ENCODE data around the gene TMEM190.

Gene TMEM190

DNA sequence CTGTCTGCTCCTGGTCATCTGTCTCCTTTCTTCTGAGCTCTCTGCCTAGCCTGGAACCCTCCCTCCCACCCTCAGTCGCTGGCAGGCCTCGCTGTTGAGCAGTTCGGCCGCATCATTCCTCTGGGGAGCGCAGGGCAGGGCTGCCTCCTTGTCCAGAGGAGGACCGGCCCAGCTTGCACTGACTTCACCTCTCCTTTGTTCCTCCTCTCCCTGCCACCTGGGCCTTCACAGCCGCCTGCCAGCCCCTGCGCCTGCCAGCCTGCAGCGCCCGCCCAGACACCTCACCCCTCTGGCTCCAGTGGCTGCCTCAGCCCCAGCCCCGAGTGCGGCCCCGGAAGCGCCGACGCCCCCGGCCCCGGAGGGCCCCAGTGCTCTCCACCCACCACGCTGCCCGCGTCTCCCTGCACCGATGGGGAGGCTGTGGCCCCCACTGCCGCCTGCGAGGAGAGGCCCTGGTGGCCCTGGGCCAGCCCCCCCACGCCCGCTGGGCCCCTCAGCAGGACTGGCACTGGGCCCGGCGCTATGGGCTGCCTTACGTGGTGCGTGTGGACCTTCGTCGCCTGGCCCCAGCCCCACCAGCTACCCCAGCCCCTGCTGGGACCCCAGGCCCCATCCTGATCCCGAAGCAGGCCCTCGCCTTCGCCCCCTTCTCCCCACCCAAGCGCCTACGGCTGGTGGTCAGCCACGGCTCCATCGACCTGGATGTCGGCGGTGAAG is 29.7 kb upstream of the TMEM190 start:
- Histone ChIP-seq H3K27ac (no peak overlapping the region), H2AFZ (ENCODE audit: low read depth) (no peak overlapping the region), H3K4me1 (ENCODE audit: low read depth, poor library complexity, severe bottlenecking) (no peaks in the 10 kb centered on the region), H3K9ac (no peak overlapping the region), H4K20me1 (ENCODE audit: insufficient read depth) (no peaks in the 10 kb centered on the region), H3K36me3 (ENCODE audit: insufficient read depth) (no peaks in the 10 kb centered on the region), H3K79me2 (ENCODE audit: insufficient read depth, low read depth) (no peaks in the 10 kb centered on the region), H3K27me3 (ENCODE audit: insufficient read depth, low read depth) (peaks cover 8% of the 10 kb centered on the region; the same call in 1 of the 2 replicates), H3K4me3 (IDR thresholded peaks at IDR 0.05; ENCODE audit: insufficient read depth, low read depth, low read length) (no peak overlapping the region), H3K4me2 (no peak overlapping the region)
- TF ChIP-seq, protein P1, sequence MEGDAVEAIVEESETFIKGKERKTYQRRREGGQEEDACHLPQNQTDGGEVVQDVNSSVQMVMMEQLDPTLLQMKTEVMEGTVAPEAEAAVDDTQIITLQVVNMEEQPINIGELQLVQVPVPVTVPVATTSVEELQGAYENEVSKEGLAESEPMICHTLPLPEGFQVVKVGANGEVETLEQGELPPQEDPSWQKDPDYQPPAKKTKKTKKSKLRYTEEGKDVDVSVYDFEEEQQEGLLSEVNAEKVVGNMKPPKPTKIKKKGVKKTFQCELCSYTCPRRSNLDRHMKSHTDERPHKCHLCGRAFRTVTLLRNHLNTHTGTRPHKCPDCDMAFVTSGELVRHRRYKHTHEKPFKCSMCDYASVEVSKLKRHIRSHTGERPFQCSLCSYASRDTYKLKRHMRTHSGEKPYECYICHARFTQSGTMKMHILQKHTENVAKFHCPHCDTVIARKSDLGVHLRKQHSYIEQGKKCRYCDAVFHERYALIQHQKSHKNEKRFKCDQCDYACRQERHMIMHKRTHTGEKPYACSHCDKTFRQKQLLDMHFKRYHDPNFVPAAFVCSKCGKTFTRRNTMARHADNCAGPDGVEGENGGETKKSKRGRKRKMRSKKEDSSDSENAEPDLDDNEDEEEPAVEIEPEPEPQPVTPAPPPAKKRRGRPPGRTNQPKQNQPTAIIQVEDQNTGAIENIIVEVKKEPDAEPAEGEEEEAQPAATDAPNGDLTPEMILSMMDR (conservative IDR thresholded peaks at IDR 0.05; ENCODE audit: low read depth, low read length), result no peak

DNA sequence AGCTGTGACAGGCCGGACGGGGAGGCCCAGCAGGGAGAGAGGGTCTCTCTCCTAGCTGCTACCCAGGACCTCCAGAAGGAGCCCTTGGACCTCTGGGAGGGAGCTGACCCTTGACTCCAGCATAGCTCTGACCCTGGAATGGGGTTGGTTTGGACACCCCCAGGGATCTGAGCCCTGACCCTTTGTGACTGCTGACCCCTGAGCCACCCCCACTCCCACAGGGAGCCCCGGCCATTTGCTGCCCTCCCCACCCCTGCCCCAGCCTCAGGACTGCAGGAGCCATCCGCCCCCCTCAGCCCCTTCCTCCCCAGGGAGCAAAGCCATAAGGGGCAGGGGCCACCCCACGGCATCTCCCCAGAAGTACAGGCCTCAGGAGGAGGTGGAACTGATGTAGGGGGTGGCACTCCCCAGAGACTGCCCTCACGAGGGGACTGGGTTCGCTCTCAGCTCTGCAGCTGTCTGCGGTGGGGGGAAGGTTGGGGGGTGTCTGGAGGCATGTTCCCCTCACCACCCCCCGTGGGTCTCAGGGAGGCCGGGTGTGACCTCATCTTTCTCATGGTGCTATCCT is 29.1 kb upstream of the TMEM190 start:
- Histone ChIP-seq H3K4me1 (ENCODE audit: low read depth, poor library complexity, severe bottlenecking) (no peaks in the 10 kb centered on the region), H3K27ac (no peak overlapping the region)

DNA sequence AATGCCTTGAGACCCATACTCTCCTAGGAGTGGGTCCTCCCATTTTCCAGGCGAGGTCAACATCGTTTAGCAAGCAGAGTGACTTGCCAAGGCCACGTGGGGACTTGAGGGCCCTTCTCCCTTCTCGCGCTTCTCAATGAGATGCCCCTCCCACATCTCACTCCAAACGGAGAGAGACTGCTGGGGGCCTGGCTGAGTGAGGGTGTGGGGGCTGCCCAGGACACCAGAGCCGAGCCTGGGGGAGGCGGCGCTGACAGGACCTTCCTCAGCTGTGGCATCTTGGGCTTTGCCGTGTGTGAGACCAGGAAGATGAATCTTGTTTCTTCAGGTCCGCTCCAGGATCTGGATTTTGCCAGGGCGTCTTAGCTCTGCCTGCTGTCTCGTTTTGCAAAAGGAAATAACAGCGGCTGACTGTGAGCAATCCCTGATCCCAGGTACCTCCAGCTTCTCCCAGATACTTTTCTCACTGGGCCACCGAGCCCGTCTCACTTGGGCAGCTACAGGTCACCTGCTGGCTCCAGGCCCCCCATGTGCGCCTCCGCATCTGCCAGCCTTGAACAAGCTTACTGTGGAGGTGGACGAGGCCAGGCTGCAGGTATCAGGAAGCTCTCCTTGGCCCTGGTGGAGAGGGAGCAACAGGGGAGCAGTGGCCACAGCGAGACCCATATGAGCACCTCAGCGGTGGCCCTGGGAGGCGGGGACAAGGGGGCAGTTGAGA is 28.1 kb upstream of the TMEM190 start:
- Histone ChIP-seq H3K36me3 (ENCODE audit: insufficient read depth) (no peaks in the 10 kb centered on the region), H4K20me1 (ENCODE audit: insufficient read depth) (no peaks in the 10 kb centered on the region), H3K79me2 (ENCODE audit: insufficient read depth, low read depth) (no peaks in the 10 kb centered on the region), H2AFZ (ENCODE audit: low read depth) (no peak overlapping the region), H3K9ac (no peak overlapping the region), H3K27ac (no peak overlapping the region), H3K4me1 (ENCODE audit: low read depth, poor library complexity, severe bottlenecking) (no peaks in the 10 kb centered on the region), H3K4me2 (no peak overlapping the region), H3K27me3 (ENCODE audit: insufficient read depth, low read depth) (peaks cover 24% of the 10 kb centered on the region), H3K4me3 (IDR thresholded peaks at IDR 0.05; ENCODE audit: insufficient read depth, low read depth, low read length) (no peak overlapping the region)
- TF ChIP-seq, protein P1 (conservative IDR thresholded peaks at IDR 0.05; ENCODE audit: low read depth, low read length), result no peak

More for the DNA sequence above, 29.1 kb upstream of the TMEM190 start:
- Histone ChIP-seq H3K79me2 (ENCODE audit: insufficient read depth, low read depth) (no peaks in the 10 kb centered on the region), H3K36me3 (ENCODE audit: insufficient read depth) (no peaks in the 10 kb centered on the region), H3K9ac (no peak overlapping the region), H2AFZ (ENCODE audit: low read depth) (no peak overlapping the region), H3K4me3 (IDR thresholded peaks at IDR 0.05; ENCODE audit: insufficient read depth, low read depth, low read length) (no peak overlapping the region), H3K4me2 (no peak overlapping the region), H3K27me3 (ENCODE audit: insufficient read depth, low read depth) (peaks cover 15% of the 10 kb centered on the region), H4K20me1 (ENCODE audit: insufficient read depth) (no peaks in the 10 kb centered on the region)
- TF ChIP-seq, protein P1 (conservative IDR thresholded peaks at IDR 0.05; ENCODE audit: low read depth, low read length), result no peak

DNA sequence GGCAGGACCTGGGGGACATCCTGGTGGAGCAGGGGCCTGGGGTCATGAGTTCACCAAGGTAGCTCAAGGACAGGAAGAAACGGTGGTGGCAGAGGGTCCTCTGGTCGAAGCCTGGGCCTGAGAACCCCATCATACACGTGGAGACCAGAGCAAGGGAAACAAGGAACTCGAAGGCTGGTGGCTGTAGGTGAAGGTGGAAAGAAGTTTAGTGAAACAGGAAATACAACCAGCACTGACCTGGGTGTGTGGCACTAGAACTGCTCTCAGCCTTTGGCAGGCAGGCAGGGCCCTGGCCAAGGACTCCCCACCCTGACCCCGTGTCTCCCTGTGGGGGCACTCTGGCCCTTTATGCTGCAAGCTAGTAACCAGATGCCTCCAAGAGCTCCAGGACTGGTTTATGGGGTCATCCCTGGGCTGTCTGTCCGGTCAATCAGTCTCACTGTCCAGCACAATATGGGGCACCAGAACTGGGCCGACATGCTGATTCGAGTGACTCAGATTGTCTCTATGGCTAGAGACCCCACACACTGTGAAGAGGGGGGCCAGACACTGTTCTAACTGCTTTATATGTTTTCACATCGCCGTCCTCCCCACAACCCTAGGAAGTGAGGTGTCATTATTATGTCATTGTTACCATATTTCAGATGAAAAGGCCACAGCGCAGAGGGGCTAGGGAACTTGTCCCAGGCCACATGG is 25.9 kb upstream of the TMEM190 start:
- no peak overlapping the region for H3K27ac ChIP-seq
- no peaks in the 10 kb centered on the region for H3K79me2 ChIP-seq (ENCODE audit: insufficient read depth, low read depth)
- no peak overlapping the region for H3K4me3 ChIP-seq (IDR thresholded peaks at IDR 0.05; ENCODE audit: insufficient read depth, low read depth, low read length)
- no peaks in the 10 kb centered on the region for H4K20me1 ChIP-seq (ENCODE audit: insufficient read depth)
- TF ChIP-seq, protein P1 (conservative IDR thresholded peaks at IDR 0.05; ENCODE audit: low read depth, low read length), result no peak
- H3K9ac ChIP-seq, result no peak overlapping the region
- peaks cover 37% of the 10 kb centered on the region for H3K27me3 ChIP-seq (ENCODE audit: insufficient read depth, low read depth)
- H3K36me3 ChIP-seq (ENCODE audit: insufficient read depth), result no peaks in the 10 kb centered on the region
- H3K4me1 ChIP-seq (ENCODE audit: low read depth, poor library complexity, severe bottlenecking), result peaks cover 3% of the 10 kb centered on the region
- no peak overlapping the region for H2AFZ ChIP-seq (ENCODE audit: low read depth)
- H3K4me2 ChIP-seq, result no peak overlapping the region
